Spinal cord (tissue), 10 donors: ENCODE results near the gene RAB31. TPM values are rescaled to one million over a fixed set of nuclear protein-coding genes. Genes with fewer than 3 reads are reported as not detected.
A peak's percentile ranks its signal among the peaks of the same experiment; 100 is the strongest.

ENCODE experiments used
- DNase-seq, 6 donors: peaks; one replicate each; pipeline versions ENCODE4 v3.0.0 to v3.0.0-alpha.2; 2013 to 2015; ENCODE audit warnings: low spot score in 6 of 6, low read depth in 4 of 6
- H3K27ac ChIP-seq: one replicate; pipeline ENCODE4 v1.5.1; 2013; ENCODE audit warnings: low read depth, low read length, control low read depth
- H3K27me3 ChIP-seq: one replicate; pipeline ENCODE4 v1.6.1; 2013; ENCODE audit warnings: low read length; ENCODE audit not compliant: control insufficient read depth, insufficient read depth
- H3K36me3 ChIP-seq: one replicate; pipeline ENCODE4 v1.6.1; 2013; ENCODE audit warnings: low read length; ENCODE audit not compliant: control insufficient read depth, insufficient read depth
- H3K4me1 ChIP-seq: one replicate; pipeline ENCODE4 v1.6.1; 2013; ENCODE audit warnings: low read length; ENCODE audit not compliant: control insufficient read depth, insufficient read depth
- H3K4me3 ChIP-seq: one replicate; pipeline ENCODE4 v1.5.1; 2013; ENCODE audit warnings: low read depth, low read length, control low read depth
- H3K9me3 ChIP-seq: one replicate; pipeline ENCODE4 v1.6.1; 2013; ENCODE audit warnings: low read length; ENCODE audit not compliant: control insufficient read depth, insufficient read depth
- WGBS: methylation state at CpG from one replicate; pipeline ENCODE4 v1.1.5; 2013; ENCODE audit warnings: missing lambda C conversion rate; ENCODE audit not compliant: insufficient coverage; 5-methylcytosine and 5-hydroxymethylcytosine counted together
- polyA plus RNA-seq, 2 donors: library from polyadenylated mRNA; unstranded; fragments of 120-200 nt; gene quantifications; one replicate each; pipeline ENCODE4 v1.2.1, GENCODE V29; 2013; ENCODE audit not compliant: insufficient read length in 2 of 2
- total RNA-seq, 2 donors: library from RNA; depleted of rRNA in 1 of 2; stranded (reverse); fragments of 120-200 nt in 1 of 2; fragments of >200 nt in 1 of 2; gene quantifications; one replicate each; pipeline versions ENCODE4 v1.2.3 to v1.2.4, GENCODE V29; 2013 to 2014
- donor health status: healthy.

The RAB31 gene
- total and polyA plus RNA-seq, 4 donors: 59.0 to 172 (median 95.9) TPM

GRCh38 chr18:9689253-9689652 is 18.8 kb upstream of the RAB31 start:
- 100% methylated on average over 2 of the region's 3 CpGs for WGBS

GRCh38 chr18:9690418-9691188 is 17.5 kb upstream of the RAB31 start:
- no peak overlapping the region for H3K4me3 ChIP-seq
- no peaks in the 10 kb centered on the region for H3K27me3 ChIP-seq
- no peak overlapping the region for H3K27ac ChIP-seq
- H3K36me3 ChIP-seq: no peaks in the 10 kb centered on the region
- WGBS: 100% methylated on average over 3 of the region's 3 CpGs
- H3K9me3 ChIP-seq: no peaks in the 10 kb centered on the region
- peak in 2 of 6 donors; percentile 24 to 44 for DNase-seq
- no peaks in the 10 kb centered on the region for H3K4me1 ChIP-seq

More at GRCh38 chr18:9689253-9689652, 18.8 kb upstream of the RAB31 start:
- H3K4me3 ChIP-seq: no peak overlapping the region
- H3K4me1 ChIP-seq: no peaks in the 10 kb centered on the region
- no peaks in the 10 kb centered on the region for H3K27me3 ChIP-seq
- no peak overlapping the region for H3K27ac ChIP-seq
- no peaks in the 10 kb centered on the region for H3K9me3 ChIP-seq
- DNase-seq: no peak
- no peaks in the 10 kb centered on the region for H3K36me3 ChIP-seq

- H3K36me3 ChIP-seq: no peaks in the 10 kb centered on the region
- no peaks in the 10 kb centered on the region for H3K27me3 ChIP-seq
- no peaks in the 10 kb centered on the region for H3K4me1 ChIP-seq
- H3K27ac ChIP-seq: no peak overlapping the region
- WGBS: no CpG with 5 or more reads among the region's 1 CpG
- H3K9me3 ChIP-seq: no peaks in the 10 kb centered on the region
- DNase-seq: no peak
- no peak overlapping the region for H3K4me3 ChIP-seq
Observed at GRCh38 chr18:9691235-9691634, 16.9 kb upstream of the RAB31 start.

- H3K27me3 ChIP-seq: no peaks in the 10 kb centered on the region
- no peak overlapping the region for H3K4me3 ChIP-seq
- no peaks in the 10 kb centered on the region for H3K9me3 ChIP-seq
- no peak overlapping the region for H3K27ac ChIP-seq
- H3K36me3 ChIP-seq: no peaks in the 10 kb centered on the region
- no peak for DNase-seq
- no peaks in the 10 kb centered on the region for H3K4me1 ChIP-seq
- 79% methylated on average over 5 of the region's 5 CpGs for WGBS
Observed at GRCh38 chr18:9694174-9694573, 13.9 kb upstream of the RAB31 start.

- H3K27me3 ChIP-seq: no peaks in the 10 kb centered on the region
- no peak overlapping the region for H3K4me3 ChIP-seq
- WGBS: 96% methylated on average over 2 of the region's 3 CpGs
- H3K9me3 ChIP-seq: no peaks in the 10 kb centered on the region
- no peaks in the 10 kb centered on the region for H3K4me1 ChIP-seq
- no peak for DNase-seq
- H3K36me3 ChIP-seq: no peaks in the 10 kb centered on the region
- H3K27ac ChIP-seq: no peak overlapping the region
Observed at GRCh38 chr18:9694952-9695495, 13.1 kb upstream of the RAB31 start.

GRCh38 chr18:9695605-9696004 is 12.5 kb upstream of the RAB31 start:
- H3K4me1 ChIP-seq: no peaks in the 10 kb centered on the region
- no peak for DNase-seq
- H3K27me3 ChIP-seq: no peaks in the 10 kb centered on the region
- 54% methylated on average over 4 of the region's 5 CpGs for WGBS
- no peak overlapping the region for H3K4me3 ChIP-seq
- H3K27ac ChIP-seq: no peak overlapping the region
- no peaks in the 10 kb centered on the region for H3K9me3 ChIP-seq
- no peaks in the 10 kb centered on the region for H3K36me3 ChIP-seq

- Histone ChIP-seq H3K4me3 (no peak overlapping the region), H3K9me3 (no peaks in the 10 kb centered on the region), H3K27ac (no peak overlapping the region), H3K27me3 (no peaks in the 10 kb centered on the region), H3K4me1 (no peaks in the 10 kb centered on the region), H3K36me3 (no peaks in the 10 kb centered on the region)
- no peak for DNase-seq
- WGBS: 100% methylated on average over 1 of the region's 2 CpGs
Observed at GRCh38 chr18:9696112-9696511, 12.0 kb upstream of the RAB31 start.

GRCh38 chr18:9696701-9697100 is 11.4 kb upstream of the RAB31 start:
- DNase-seq: no peak
- Histone ChIP-seq H3K9me3 (no peaks in the 10 kb centered on the region), H3K4me3 (no peak overlapping the region), H3K27me3 (no peaks in the 10 kb centered on the region), H3K4me1 (no peaks in the 10 kb centered on the region), H3K27ac (no peak overlapping the region), H3K36me3 (no peaks in the 10 kb centered on the region)
- 100% methylated on average over 1 of the region's 1 CpG for WGBS

GRCh38 chr18:9697121-9697520 is 11.0 kb upstream of the RAB31 start:
- 93% methylated on average over 8 of the region's 9 CpGs for WGBS
- H3K4me1 ChIP-seq: no peaks in the 10 kb centered on the region
- H3K9me3 ChIP-seq: no peaks in the 10 kb centered on the region
- DNase-seq: no peak
- no peaks in the 10 kb centered on the region for H3K27me3 ChIP-seq
- H3K36me3 ChIP-seq: no peaks in the 10 kb centered on the region
- H3K27ac ChIP-seq: no peak overlapping the region
- no peak overlapping the region for H3K4me3 ChIP-seq

- no peaks in the 10 kb centered on the region for H3K9me3 ChIP-seq
- H3K27ac ChIP-seq: no peak overlapping the region
- H3K27me3 ChIP-seq: no peaks in the 10 kb centered on the region
- no peak overlapping the region for H3K4me3 ChIP-seq
- 95% methylated on average over 4 of the region's 4 CpGs for WGBS
- no peak for DNase-seq
- no peaks in the 10 kb centered on the region for H3K36me3 ChIP-seq
- no peaks in the 10 kb centered on the region for H3K4me1 ChIP-seq
Observed at GRCh38 chr18:9698497-9698896, 9.6 kb upstream of the RAB31 start.
